DMS53 treated with DMSO at 0.1 percent for 48 hours (cell line): ENCODE results near the gene DCLK3.
A peak's percentile ranks its signal among the peaks of the same experiment; 100 is the strongest.

Experiments
- DNase-seq: peaks from one replicate; lab custom pipeline; 2025; ENCODE audit not compliant: unreplicated experiment; lab: John Stamatoyannopoulos, UW

The DCLK3 gene

DNA sequence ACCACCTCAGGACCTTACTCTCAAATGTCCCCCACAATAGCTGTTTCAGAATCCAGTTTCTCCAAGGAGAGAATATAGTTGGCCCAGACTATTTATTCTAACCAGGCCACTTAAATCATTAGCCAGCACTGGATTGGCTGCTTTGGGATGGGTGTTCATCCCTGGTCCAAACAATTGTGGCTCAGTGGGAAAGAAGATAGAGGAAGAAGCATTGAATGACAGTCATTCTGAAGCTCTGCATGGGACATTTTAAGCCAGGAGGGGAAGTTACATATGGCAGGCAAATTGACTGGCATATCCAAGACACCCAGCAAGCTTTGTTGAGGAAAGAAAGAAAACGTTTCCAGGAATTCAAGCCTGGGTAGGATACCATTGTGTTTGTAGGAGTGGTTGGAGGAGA lies 5.6 kb upstream of the DCLK3 start:
- no peak for DNase-seq

DNA sequence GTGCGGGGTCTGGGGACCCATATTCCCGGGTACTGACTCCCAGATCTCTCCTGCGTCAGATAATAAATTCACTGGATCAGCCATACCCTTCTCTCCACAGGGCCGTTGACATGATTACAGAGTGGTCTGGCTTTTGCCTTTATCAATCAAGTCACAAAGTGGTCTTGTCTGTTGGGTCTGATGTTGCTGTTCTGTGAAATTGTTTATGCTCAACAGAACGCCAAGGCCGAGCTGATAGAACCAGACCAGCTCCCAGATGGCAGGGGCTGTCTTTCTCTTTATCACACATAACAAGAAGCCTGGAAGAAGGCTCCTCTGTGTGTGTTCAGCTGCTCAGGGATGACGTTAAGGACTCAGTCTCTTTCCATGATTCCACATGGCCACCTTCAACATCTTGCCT lies 751 bp upstream of the DCLK3 start:
- no peak for DNase-seq

DNA sequence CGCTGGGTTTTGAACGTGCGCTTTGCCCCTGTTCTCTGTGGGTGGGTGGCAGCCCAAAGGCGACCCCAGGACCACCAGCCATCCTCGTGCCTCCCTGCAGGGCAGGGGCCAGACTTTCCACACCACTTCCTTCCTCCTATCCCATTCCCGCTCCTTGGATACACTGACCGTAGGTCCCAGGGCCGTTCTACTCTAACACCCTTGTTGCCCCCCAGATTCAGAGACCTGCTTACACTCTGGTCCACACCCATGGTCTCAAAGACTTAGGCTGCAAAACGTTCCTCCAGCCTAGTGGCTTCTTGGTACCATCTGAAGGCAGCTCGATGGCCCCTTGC lies 318 bp upstream of the DCLK3 start:
- no peak for DNase-seq

DNA sequence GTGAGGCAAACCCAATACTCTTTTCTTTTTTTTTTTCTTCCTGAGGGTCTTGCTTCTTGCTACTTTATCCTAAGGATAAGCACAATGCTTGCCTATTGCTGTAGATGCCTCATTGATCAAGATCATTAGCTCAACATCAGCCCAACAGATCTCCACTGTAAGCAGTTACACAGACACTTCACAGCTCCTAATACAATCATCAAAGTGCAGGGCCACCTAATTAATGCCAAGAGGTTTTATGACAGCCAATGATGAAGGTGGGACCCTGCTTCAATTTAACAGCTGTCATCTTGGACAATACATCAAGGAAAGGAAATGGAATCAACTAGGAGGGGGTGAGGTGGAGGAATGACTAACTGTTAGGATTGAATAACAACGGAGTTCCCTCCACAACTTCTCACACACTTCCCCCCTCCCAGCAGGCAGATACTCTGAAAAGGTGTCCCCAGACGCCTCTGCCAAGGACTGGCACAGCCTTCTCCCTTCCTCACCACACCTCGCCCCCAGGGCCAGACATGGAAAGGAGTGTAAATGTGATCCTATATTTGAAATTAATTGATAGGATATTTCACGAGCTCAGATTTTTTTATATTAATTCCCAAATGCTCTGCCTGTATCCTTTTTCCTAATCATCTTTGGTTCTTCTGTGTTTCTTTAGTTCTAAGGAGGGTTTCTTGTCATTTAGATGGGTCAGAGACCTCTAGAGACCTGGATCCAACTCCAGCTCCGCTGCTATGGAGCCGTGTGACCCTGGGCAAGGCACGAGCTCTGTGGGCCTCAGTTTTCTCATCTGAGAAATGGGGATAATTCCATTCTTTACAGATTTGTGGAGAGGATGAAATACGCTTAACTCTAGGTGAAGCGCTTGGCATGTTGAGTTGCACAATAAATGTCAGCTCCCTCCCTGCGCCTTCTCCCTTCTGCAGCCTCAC lies 1.2 kb downstream of the DCLK3 start:
- no peak for DNase-seq

DNA sequence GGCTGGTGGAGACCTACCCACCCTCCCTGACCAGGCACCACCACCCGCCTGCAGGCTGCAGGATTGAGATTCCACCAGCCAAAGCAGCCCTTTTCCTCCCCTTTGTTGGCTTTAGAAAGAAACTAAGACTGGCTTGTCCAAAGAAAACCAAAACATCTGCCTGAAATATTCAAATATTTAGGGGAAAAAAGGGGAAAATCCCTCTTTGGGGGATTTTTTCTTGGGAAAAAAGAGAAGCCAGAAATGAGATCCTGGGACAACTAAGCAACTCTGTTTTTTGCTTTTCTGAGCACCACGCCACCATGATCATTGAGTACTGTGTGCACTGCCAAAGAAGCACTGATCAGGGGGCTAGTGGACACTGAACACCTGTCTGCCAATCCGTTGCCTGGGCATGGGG lies 2.6 kb downstream of the DCLK3 start:
- no peak for DNase-seq

DNA sequence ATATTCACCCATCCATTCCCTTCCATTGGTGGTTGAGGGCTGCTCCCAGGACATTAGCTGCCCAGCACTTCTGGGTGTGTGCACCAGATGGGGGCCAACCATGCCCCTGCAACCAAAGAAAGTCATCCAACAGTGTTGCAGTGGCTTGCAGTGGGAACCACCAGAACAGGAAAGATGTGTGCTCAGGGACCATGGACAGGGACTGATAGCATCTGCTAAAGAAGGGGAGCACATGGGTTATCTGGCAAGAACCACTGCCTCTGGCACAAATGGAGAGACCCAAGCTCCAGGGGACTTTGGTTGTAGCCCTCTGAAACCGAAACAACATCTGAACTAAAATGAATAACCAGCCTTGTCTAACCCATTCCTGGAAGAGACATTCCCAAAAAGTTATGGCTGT lies 8.1 kb downstream of the DCLK3 start:
- DNase-seq = no peak

DNA sequence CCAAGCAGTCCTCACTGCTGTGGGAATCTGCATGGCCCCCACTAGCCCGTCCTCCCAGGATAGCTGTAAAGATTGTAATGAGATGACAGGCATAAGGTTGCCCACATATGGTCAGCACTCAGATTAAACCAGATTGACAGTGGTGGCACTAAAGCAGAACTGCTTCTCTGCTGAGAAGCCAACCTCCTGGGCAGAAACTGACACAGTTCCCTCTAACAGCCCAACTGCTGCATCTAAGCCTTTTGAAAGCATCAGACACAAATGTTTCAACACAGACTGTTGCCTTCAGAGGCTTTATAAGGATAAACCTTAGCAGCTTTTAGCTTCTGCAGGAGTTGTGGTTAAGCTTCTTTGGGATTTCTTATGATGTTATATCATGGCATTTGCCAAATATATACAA lies 13.0 kb downstream of the DCLK3 start:
- DNase-seq = no peak

DNA sequence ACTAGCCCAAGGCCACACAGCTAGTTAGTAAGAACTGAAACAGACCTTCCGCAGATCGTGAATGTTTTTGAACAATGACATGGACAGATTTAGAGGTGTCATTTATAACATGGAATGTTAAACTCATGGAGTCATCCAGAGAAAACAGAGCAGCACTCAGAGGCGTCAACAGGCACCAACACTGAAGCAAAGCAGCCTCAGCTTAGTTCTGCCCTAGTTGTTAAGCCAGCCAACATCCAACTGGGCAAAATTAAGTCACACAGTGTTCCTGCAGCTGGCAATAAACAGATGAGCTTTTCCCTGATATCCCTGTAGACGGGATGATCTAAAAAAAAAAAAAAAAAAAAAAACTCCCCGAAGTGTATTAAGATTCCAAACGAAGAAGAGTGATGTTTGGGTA lies 13.6 kb downstream of the DCLK3 start:
- DNase-seq = no peak

DNA sequence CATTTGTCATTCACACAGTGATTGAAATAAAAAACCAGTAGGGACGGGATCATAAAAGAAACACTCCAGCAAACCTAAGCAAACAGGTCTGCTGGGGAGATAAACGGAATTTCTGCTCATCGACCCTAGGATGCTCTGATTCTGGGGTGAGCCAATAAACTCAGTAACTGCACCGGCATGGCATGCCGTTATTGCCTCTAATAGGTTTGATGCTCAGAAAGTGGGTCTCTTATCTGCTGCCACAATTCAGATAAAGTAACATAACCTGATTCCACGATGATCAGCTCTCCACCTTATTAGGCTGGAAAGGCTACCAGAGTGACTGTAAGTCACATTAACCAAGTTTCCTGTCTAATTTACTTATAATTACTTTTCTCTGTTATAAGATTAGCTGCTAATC lies 19.6 kb downstream of the DCLK3 start:
- DNase-seq = no peak

DNA sequence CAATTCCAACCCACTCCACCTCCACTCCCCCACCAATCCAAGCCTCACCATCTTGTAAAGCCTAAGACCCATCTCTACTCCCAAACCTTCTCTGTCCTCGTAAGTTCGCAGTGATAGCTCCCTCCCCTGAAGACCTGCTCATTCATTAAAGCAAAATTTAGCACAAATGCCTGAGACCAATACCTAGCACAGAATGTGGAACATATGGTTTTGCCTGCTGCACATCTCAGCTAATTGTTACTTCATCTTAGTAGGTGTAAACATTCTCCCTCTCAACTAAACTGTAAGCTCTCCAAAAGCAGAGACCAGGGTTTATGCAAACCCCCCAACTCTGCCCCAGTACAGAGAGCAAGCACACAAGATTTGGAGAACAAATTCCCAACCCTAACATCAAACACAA lies 20.5 kb downstream of the DCLK3 start:
- DNase-seq = no peak

DNA sequence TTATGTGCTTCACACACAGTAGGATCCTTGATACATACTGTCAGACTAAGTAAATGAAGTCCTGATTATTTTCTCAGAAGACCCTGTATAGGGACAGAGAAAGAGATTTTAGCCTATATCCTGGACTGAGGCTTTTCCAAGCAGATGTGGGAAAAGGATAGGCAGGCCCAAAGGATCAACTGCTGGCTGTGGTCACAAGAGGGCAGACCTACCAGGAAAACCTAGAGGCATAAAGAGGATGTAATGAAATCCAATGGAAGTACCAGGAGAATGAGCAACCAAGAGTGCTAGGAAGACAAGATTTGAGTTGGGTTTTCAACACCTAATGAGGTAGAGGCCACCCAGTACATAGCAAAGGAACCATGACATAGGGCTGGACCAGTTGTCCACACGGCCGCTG lies 23.1 kb downstream of the DCLK3 start:
- no peak for DNase-seq

DNA sequence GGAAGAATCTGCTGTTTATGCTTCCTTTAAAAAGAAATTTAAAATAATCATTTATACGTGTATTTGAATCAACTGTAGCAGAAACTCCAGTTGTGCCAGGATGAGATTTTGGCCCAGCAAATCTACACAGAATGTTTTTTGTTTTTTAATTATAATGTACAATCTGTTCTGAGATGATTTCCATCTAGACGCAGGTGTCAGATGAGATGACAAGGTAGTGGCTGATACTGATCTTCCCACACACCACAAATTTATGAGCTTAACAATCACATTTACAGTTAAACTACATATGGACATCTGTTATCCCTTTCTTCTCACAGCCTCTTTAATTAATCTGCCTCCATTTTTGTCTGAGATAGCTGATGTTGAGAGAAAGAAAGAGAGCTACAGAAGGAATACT lies 23.6 kb downstream of the DCLK3 start:
- no peak for DNase-seq

DNA sequence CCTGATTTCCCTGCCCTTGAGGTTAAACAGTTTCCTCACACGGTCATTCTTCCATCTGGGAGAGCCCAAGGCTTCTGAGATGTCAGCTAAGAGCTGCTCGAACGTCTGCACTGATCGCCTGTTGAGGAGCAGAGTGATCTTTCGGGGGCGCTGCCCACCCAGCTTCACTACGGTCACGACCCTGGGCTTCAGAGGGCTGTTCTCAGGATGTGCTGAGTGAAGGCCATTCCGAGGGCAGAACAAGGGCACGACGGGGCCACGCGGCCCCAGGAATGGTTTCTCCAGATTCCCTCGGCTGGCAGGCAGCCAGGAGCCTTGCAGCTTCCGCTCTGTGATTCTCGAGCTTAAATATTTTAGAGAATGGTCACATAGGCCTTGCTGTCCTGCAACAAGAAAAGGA lies 25.7 kb downstream of the DCLK3 start:
- no peak for DNase-seq

DNA sequence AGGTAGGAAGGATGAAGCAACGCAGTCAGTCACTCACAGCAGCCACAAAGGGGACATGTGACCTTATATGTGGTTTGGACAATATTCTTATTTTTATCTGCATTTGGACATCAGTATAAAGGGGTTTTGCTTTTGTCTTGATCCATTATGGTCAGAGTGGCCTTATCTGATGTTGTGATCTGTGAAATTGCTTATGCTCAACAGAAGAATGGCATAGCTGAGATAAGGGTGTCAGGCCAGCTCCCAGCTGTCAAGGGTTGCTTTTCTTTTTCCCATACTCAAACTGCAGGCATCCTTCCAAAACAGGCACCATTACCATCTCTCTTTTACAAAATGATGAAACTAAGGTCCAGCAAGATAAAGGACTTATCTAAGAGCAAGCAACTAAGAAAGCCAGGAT lies 28.1 kb downstream of the DCLK3 start:
- DNase-seq = no peak

DNA sequence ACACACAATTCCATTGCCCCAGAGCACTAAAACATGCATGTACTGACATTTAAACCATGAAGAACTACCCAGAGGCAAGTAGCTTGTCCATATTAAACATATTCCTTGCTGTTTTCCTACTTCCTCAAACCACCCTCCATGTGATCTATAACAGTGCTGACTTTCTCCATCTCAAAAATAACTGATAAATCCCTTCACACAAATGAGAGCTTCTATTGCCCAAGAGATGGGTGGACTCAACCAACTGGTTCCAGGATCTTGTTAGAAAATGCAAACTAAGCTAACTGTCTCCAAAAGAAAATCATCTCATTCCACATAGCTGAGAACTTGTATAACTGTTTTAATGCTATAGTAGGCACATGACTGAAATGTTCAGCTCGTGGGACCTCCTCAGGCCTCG lies 29.6 kb downstream of the DCLK3 start:
- DNase-seq = no peak

DNA sequence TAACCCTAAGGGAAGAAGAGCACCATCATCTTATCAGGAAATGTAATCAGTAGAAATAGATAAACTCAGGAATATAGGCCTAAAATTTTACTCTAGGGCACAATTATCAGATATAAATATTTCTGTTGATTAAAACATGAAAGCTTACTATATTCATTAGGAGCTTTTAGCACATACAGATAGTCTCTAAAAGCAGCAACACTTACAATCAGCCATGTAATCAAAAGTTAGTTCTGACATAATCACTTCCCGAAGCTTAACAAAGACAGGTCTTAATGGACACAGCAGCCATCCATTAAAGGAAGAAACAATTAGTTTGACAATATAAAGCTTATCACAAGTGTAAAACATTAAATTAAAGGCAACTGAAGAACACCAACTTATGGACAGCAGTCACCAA lies 30.6 kb downstream of the DCLK3 start:
- no peak for DNase-seq

DNA sequence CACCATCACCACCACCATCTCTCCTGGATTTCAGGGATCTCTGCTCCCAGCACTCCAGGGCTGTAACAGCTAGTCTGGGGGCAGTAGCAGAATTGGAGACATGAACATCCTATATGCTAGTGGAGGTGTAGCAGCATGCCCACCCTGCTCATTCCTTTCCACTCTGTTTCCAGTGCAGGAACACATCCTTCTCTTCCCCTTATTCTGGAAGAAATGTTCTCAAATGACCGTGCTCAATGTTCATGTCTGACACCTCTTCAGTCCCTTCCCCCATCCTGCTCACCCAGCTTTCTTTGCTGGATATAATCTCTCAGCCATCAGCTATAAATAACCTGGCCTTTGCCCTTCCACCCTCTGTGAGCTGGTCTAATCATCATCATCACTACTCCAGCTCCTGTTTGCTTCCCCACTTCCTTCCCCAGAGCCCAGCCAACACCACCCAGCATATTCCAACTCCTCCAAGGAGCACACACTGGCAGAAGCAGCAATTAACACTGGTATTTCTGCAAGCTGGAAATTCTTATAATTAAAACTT lies 31.1 kb downstream of the DCLK3 start:
- no peak for DNase-seq

DNA sequence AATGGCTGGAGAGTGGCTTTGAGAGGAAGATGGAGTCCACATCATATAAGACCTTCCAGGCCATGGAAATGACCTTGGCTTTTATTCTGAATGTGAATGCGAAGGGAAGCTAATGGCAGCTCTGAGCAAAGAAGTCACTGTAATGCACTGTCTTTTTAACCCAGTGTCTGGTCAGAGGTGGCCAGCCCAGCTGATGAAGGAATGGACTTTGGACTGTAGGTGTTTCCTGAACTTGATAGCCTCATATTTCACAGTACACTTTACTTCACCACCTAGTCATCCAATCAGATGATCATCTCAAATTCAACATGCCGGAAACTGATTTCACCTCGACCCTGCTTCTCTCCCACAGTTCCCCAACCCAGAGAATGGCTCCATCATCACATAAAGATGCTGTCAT lies 33.4 kb downstream of the DCLK3 start:
- peak; percentile 0 for DNase-seq

DNA sequence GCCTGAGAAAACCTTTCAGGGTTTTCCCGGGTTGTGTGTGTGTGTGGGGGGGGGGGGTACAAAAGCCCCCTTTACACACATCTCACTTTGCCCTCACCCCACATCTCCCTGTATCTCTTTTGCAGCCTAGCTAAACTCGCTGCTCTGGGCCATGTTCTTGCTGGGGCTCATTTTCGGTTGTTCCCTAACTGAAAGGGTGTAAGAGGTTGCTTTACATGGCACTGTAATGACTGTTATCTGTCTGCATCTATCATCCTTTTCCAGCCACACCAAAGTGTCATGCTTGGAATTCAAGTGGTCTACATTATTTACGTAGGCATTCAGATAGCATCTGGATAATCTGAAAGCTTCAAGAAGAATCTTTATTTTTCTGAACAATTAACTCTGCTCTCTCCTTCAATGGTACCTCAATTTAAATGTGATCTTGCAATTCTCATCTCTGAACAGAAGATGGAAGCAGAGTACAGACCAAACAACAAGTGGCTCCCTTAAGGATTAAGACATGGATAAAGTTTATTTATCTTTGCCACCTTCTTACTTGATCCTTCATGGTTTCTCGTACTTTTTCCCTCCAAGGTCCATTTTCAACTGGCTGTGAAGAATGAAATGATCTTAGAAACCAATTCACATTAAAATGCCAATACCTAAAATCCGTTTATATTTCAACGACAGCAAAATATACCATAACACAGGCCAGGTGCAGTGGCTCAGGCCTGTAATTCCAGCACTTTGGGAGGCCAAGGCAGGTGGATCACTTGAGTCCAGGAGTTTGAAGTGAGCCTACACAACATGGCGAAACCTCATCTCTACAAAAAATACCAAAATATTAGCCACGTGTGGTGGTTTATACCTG lies 34.9 kb downstream of the DCLK3 start:
- DNase-seq = peak; percentile 0

DNA sequence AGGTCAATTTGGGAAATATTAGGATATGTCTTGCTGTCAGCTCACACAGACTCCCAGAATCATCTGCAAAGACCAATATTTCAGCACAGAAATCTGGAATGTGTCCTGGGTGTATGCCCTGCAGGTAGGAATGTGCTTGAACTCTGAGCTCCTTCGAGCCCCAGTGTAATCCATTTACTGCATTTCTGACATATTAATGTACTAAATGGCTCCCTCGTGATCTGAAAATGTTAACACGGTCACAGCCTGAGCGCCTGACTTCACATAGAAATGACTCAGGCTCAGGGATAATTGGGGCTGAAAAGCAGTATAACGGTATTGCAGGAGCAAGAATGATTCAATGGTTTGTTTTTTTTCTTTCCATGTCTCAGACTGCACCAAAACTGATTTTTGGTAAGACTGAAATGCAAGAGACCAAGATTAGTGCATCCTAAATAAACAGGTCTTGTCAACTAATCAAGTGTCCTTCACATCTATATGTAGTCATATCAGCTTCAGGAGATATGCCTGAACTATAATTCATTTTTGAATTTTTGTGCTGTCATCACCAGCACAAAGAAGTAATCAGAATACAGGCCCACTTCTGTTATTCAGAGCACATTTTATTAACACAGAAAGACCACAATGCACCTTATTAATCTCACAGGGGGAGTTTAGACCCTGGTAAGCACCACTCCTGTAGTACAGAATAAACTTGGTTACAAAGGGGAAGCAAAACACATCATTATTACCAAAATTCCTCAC lies 49.8 kb downstream of the DCLK3 start:
- no peak for DNase-seq

DNA sequence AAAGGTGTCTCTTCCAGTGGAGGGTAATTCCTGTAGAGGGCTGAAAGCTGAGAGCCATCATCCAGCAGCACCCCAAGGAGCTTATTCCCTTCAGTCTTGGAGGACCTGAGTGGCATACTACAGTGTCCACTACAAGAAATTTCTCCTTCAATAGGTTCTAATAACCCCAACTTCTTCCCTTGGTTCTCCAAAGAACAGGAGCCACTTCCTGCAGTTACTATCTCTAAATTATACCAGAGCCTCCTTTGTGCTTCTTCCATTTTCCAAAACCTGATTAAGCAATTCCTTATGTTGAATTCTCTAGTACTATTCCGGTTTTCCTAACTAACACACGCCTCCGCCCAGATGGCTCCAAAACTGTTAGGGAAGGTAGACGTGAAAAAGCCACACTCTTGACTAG lies 50.4 kb downstream of the DCLK3 start:
- no peak for DNase-seq
